Large intestine (tissue), 3 donors: Measurements from ENCODE around the gene LAPTM5. TPM values are rescaled to one million over a fixed set of nuclear protein-coding genes. Genes with fewer than 3 reads are reported as not detected.
A peak's percentile ranks its signal among the peaks of the same experiment; 100 is the strongest.

Experiments used
- DNase-seq, 2 donors: peaks; one replicate each; pipeline versions ENCODE4 v3.0.0 to v3.0.0-alpha.2; 2013
- H3K27ac ChIP-seq: one replicate; pipeline ENCODE4 v1.5.1; 2013; ENCODE audit warnings: low read length
- H3K27me3 ChIP-seq: 2 replicates; pipeline ENCODE4 v1.6.1; 2013; ENCODE audit warnings: low read length; ENCODE audit not compliant: control insufficient read depth, insufficient read depth
- H3K36me3 ChIP-seq: 2 replicates; pipeline ENCODE4 v1.6.1; 2013; ENCODE audit warnings: low read length; ENCODE audit not compliant: control insufficient read depth, insufficient read depth
- H3K4me1 ChIP-seq: one replicate; pipeline ENCODE4 v1.6.1; 2013; ENCODE audit warnings: low read length; ENCODE audit not compliant: control insufficient read depth, insufficient read depth
- H3K4me3 ChIP-seq: one replicate; pipeline ENCODE4 v1.5.1; 2013; ENCODE audit warnings: low read length
- H3K9me3 ChIP-seq: one replicate; pipeline ENCODE4 v1.6.1; 2013; ENCODE audit warnings: mild to moderate bottlenecking, low read depth, low read length, moderate library complexity; ENCODE audit not compliant: control insufficient read depth
- WGBS: methylation state at CpG from one replicate; pipeline ENCODE4 v1.1.5; 2013; ENCODE audit warnings: low lambda C conversion rate; ENCODE audit not compliant: insufficient coverage; 5-methylcytosine and 5-hydroxymethylcytosine counted together
- polyA plus RNA-seq: library from polyadenylated mRNA; unstranded; fragments of 120-200 nt; gene quantifications from one replicate; pipeline ENCODE4 v1.2.1, GENCODE V29; 2013

The LAPTM5 gene
- polyA plus RNA-seq, 1 donor, result 39.9 TPM

- Histone ChIP-seq H3K4me1 (peaks cover 3% of the 10 kb centered on the region), H3K27me3 (no peaks in the 10 kb centered on the region), H3K36me3 (no peaks in the 10 kb centered on the region), H3K9me3 (peaks cover 12% of the 10 kb centered on the region), H3K27ac (no peak overlapping the region), H3K4me3 (no peak overlapping the region)
- no CpG with 5 or more reads among the region's 4 CpGs for WGBS
- DNase-seq, result no peak
These were observed 43.5 kb downstream of the LAPTM5 start for GRCh38 chr1:30714025-30714424.

GRCh38 chr1:30713311-30713710, 44.3 kb downstream of the LAPTM5 start:
- Histone ChIP-seq H3K9me3 (peaks cover 8% of the 10 kb centered on the region), H3K4me3 (no peak overlapping the region), H3K27me3 (no peaks in the 10 kb centered on the region), H3K36me3 (no peaks in the 10 kb centered on the region), H3K4me1 (no peaks in the 10 kb centered on the region), H3K27ac (no peak overlapping the region)
- DNase-seq, result no peak
- WGBS, result no CpG with 5 or more reads among the region's 12 CpGs

- 100% methylated on average over 2 of the region's 6 CpGs for WGBS
- no peaks in the 10 kb centered on the region for H3K27me3 ChIP-seq
- H3K4me3 ChIP-seq, result no peak overlapping the region
- no peak overlapping the region for H3K27ac ChIP-seq
- no peaks in the 10 kb centered on the region for H3K4me1 ChIP-seq
- peaks cover 5% of the 10 kb centered on the region for H3K9me3 ChIP-seq
- no peaks in the 10 kb centered on the region for H3K36me3 ChIP-seq
- DNase-seq, result no peak
These were observed 45.0 kb downstream of the LAPTM5 start for GRCh38 chr1:30712583-30712982.

- WGBS, result no CpG with 5 or more reads among the region's 2 CpGs
- Histone ChIP-seq H3K27me3 (peaks cover 3% of the 10 kb centered on the region), H3K4me3 (no peak overlapping the region), H3K4me1 (no peaks in the 10 kb centered on the region), H3K36me3 (no peaks in the 10 kb centered on the region), H3K9me3 (no peaks in the 10 kb centered on the region), H3K27ac (no peak overlapping the region)
- DNase-seq, result no peak
These were observed 47.2 kb downstream of the LAPTM5 start for GRCh38 chr1:30710407-30710806.

- Histone ChIP-seq H3K4me1 (no peaks in the 10 kb centered on the region), H3K27me3 (peaks cover 3% of the 10 kb centered on the region), H3K4me3 (no peak overlapping the region), H3K36me3 (no peaks in the 10 kb centered on the region), H3K9me3 (no peaks in the 10 kb centered on the region), H3K27ac (no peak overlapping the region)
- 0% methylated on average over 3 of the region's 8 CpGs for WGBS
- DNase-seq, result no peak
These were observed 49.2 kb downstream of the LAPTM5 start for GRCh38 chr1:30708361-30708728.

- Histone ChIP-seq H3K36me3 (no peaks in the 10 kb centered on the region), H3K4me3 (no peak overlapping the region), H3K27ac (no peak overlapping the region), H3K9me3 (no peaks in the 10 kb centered on the region), H3K4me1 (no peaks in the 10 kb centered on the region), H3K27me3 (peaks cover 3% of the 10 kb centered on the region)
- WGBS, result no CpG with 5 or more reads among the region's 16 CpGs
- peak; percentile 59 for DNase-seq
These were observed 49.9 kb downstream of the LAPTM5 start for GRCh38 chr1:30707412-30708360.

- H3K4me3 ChIP-seq, result no peak overlapping the region
- H3K4me1 ChIP-seq, result no peaks in the 10 kb centered on the region
- no peaks in the 10 kb centered on the region for H3K36me3 ChIP-seq
- H3K27me3 ChIP-seq, result peaks cover 5% of the 10 kb centered on the region
- H3K27ac ChIP-seq, result no peak overlapping the region
- no peak for DNase-seq
- no CpG with 5 or more reads among the region's 9 CpGs for WGBS
- no peaks in the 10 kb centered on the region for H3K9me3 ChIP-seq
These were observed 51.0 kb downstream of the LAPTM5 start for GRCh38 chr1:30706528-30706927.

GRCh38 chr1:30705698-30706097, 51.9 kb downstream of the LAPTM5 start:
- Histone ChIP-seq H3K9me3 (no peaks in the 10 kb centered on the region), H3K36me3 (no peaks in the 10 kb centered on the region), H3K27me3 (peaks cover 8% of the 10 kb centered on the region), H3K4me1 (no peaks in the 10 kb centered on the region), H3K27ac (no peak overlapping the region), H3K4me3 (no peak overlapping the region)
- DNase-seq, result no peak
- WGBS, result no CpG with 5 or more reads among the region's 4 CpGs

- Histone ChIP-seq H3K9me3 (no peaks in the 10 kb centered on the region), H3K4me1 (no peaks in the 10 kb centered on the region), H3K27me3 (peaks cover 8% of the 10 kb centered on the region), H3K27ac (no peak overlapping the region), H3K36me3 (no peaks in the 10 kb centered on the region), H3K4me3 (no peak overlapping the region)
- WGBS, result 80% methylated on average over 1 of the region's 14 CpGs
- no peak for DNase-seq
These were observed 52.6 kb downstream of the LAPTM5 start for GRCh38 chr1:30704765-30705509.

GRCh38 chr1:30704271-30704670, 53.3 kb downstream of the LAPTM5 start:
- no CpG with 5 or more reads among the region's 4 CpGs for WGBS
- no peak for DNase-seq
- Histone ChIP-seq H3K4me3 (no peak overlapping the region), H3K4me1 (no peaks in the 10 kb centered on the region), H3K36me3 (no peaks in the 10 kb centered on the region), H3K9me3 (no peaks in the 10 kb centered on the region), H3K27me3 (peaks cover 8% of the 10 kb centered on the region), H3K27ac (no peak overlapping the region)
